CD8-positive, alpha-beta memory T cell (primary cell): ENCODE results near the gene DIAPH2. TPM values are rescaled to one million over a fixed set of nuclear protein-coding genes. Genes with fewer than 3 reads are reported as not detected.

Source experiments
- CTCF ChIA-PET: fragments of 350-600 bp; sonication (Branson Sonifier 250); formaldehyde crosslinking; loops from one replicate; lab custom pipeline; 2021; ENCODE audit warnings: antibody characterized with exemption; lab: Charles Lee
- POLR2A ChIA-PET: fragments of 350-600 bp; sonication (Branson Sonifier 250); formaldehyde crosslinking; loops from one replicate; lab custom pipeline; 2021; ENCODE audit warnings: antibody characterized with exemption; lab: Charles Lee
- DNase-seq, 5 donors: peaks; one replicate each; pipeline versions ENCODE4 v3.0.0 to v3.0.0-alpha.2; 2020 to 2022; ENCODE audit warnings: mixed read lengths in 1 of 5
- H3K27ac ChIP-seq: one replicate; pipeline ENCODE4 v1.7.0; 2013; ENCODE audit warnings: low read depth, mild to moderate bottlenecking, low read length, moderate library complexity
- H3K27me3 ChIP-seq: 2 replicates; pipeline ENCODE4 v1.7.0; 2013; ENCODE audit warnings: low read length, mild to moderate bottlenecking; ENCODE audit not compliant: insufficient read depth, poor library complexity, severe bottlenecking
- H3K36me3 ChIP-seq: 2 replicates; pipeline ENCODE4 v1.7.0; 2013; ENCODE audit warnings: mild to moderate bottlenecking, low read length, moderate library complexity; ENCODE audit not compliant: insufficient read depth
- H3K4me1 ChIP-seq: 2 replicates; pipeline ENCODE4 v1.7.0; 2013; ENCODE audit warnings: mild to moderate bottlenecking, low read length, moderate library complexity; ENCODE audit not compliant: insufficient read depth
- H3K4me3 ChIP-seq: 2 replicates; pipeline ENCODE4 v1.7.0; 2013; ENCODE audit warnings: mild to moderate bottlenecking, low read length
- H3K9me3 ChIP-seq: 2 replicates; pipeline ENCODE4 v1.7.0; 2013; ENCODE audit warnings: mild to moderate bottlenecking, low read length
- H3K27ac Mint-ChIP-seq, 8 donors: one replicate each; pipeline ENCODE4 v1.8.0; 2020 to 2021; ENCODE audit warnings: mixed read lengths in 8 of 8, mild to moderate bottlenecking in 6 of 8, inconsistent platforms in 3 of 8, moderate library complexity in 3 of 8
- H3K27me3 Mint-ChIP-seq, 2 donors: one replicate each; pipeline ENCODE4 v1.8.0; 2020 to 2021; ENCODE audit warnings: mixed read lengths in 2 of 2, mild to moderate bottlenecking in 1 of 2, moderate library complexity in 1 of 2
- H3K36me3 Mint-ChIP-seq, 3 donors: one replicate each; pipeline ENCODE4 v1.8.0; 2020 to 2021; ENCODE audit warnings: mixed read lengths in 3 of 3, inconsistent platforms in 1 of 3, mild to moderate bottlenecking in 1 of 3
- H3K4me1 Mint-ChIP-seq, 3 donors: one replicate each; pipeline ENCODE4 v1.8.0; 2020 to 2021; ENCODE audit warnings: mixed read lengths in 3 of 3, inconsistent platforms in 1 of 3, mild to moderate bottlenecking in 1 of 3
- H3K4me3 Mint-ChIP-seq, 7 donors: one replicate each; pipeline ENCODE4 v1.8.0; 2020 to 2021; ENCODE audit warnings: mixed read lengths in 7 of 7, mild to moderate bottlenecking in 6 of 7, moderate library complexity in 4 of 7, inconsistent platforms in 2 of 7
- H3K9me3 Mint-ChIP-seq, 5 donors: one replicate each; pipeline ENCODE4 v1.8.0; 2020 to 2022; ENCODE audit warnings: mixed read lengths in 5 of 5, mild to moderate bottlenecking in 3 of 5, moderate library complexity in 2 of 5, inconsistent platforms in 1 of 5
- polyA plus RNA-seq: library from polyadenylated mRNA; unstranded; fragments of 300-500 nt; fragmentation: Illumina TruSeq; gene quantifications from one replicate; pipeline ENCODE4 v1.2.3, GENCODE V29; 2021
- total RNA-seq, 2 experiments: library from RNA; stranded (reverse); gene quantifications; one replicate each; pipeline ENCODE4 v1.2.3, GENCODE V29; 2021

The DIAPH2 gene
- total and polyA plus RNA-seq, 3 experiments from 2014 or later = 5.6 to 11.5 (median 6.0) TPM

- no peaks in the 10 kb centered on the region for H3K9me3 Mint-ChIP-seq
- peaks cover 0 to 7% (median 0%) of the 10 kb centered on the region in 3 donors for H3K36me3 Mint-ChIP-seq
- no peak for DNase-seq
- ChIA-PET CTCF (no interaction called here), POLR2A (no interaction called here)
- no peak overlapping the region for H3K27ac Mint-ChIP-seq
- no peaks in the 10 kb centered on the region for H3K9me3 ChIP-seq
- H3K27me3 ChIP-seq = no peaks in the 10 kb centered on the region
- no peaks in the 10 kb centered on the region for H3K36me3 ChIP-seq
- H3K4me3 ChIP-seq = no peak overlapping the region
- peaks cover 15 to 56% (median 43%) of the 10 kb centered on the region in 3 donors for H3K4me1 Mint-ChIP-seq
- H3K4me3 Mint-ChIP-seq = peak overlapping the region in 1 of 7 donors; percentile 9
- H3K27ac ChIP-seq = no peak overlapping the region
- peaks cover 0 to 3% of the 10 kb centered on the region in 2 donors for H3K27me3 Mint-ChIP-seq
- H3K4me1 ChIP-seq = peaks cover 5% of the 10 kb centered on the region
These were observed 4.1 kb downstream of the DIAPH2 start for GRCh38 chrX:96688789-96689188.

- no peak for DNase-seq
- H3K27ac Mint-ChIP-seq = no peak overlapping the region
- H3K27me3 Mint-ChIP-seq = no peaks in the 10 kb centered on the region
- no peaks in the 10 kb centered on the region for H3K9me3 ChIP-seq
- no peak overlapping the region for H3K4me3 Mint-ChIP-seq
- H3K4me1 ChIP-seq = no peaks in the 10 kb centered on the region
- H3K9me3 Mint-ChIP-seq = no peaks in the 10 kb centered on the region
- POLR2A ChIA-PET = no interaction called here
- H3K4me3 ChIP-seq = no peak overlapping the region
- CTCF ChIA-PET = no interaction called here
- H3K36me3 ChIP-seq = no peaks in the 10 kb centered on the region
- H3K36me3 Mint-ChIP-seq = peaks cover 0 to 5% (median 0%) of the 10 kb centered on the region in 3 donors
- H3K4me1 Mint-ChIP-seq = peaks cover 15 to 48% (median 36%) of the 10 kb centered on the region in 3 donors
- H3K27ac ChIP-seq = no peak overlapping the region
- no peaks in the 10 kb centered on the region for H3K27me3 ChIP-seq
These were observed 5.3 kb downstream of the DIAPH2 start for GRCh38 chrX:96689991-96690390.

- Histone ChIP-seq H3K4me1 (no peaks in the 10 kb centered on the region), H3K9me3 (no peaks in the 10 kb centered on the region), H3K36me3 (no peaks in the 10 kb centered on the region), H3K4me3 (no peak overlapping the region), H3K27me3 (no peaks in the 10 kb centered on the region), H3K27ac (no peak overlapping the region)
- no peaks in the 10 kb centered on the region for H3K9me3 Mint-ChIP-seq
- H3K36me3 Mint-ChIP-seq = peaks cover 0 to 6% (median 0%) of the 10 kb centered on the region in 3 donors
- POLR2A ChIA-PET = no interaction called here
- H3K27ac Mint-ChIP-seq = no peak overlapping the region
- CTCF ChIA-PET = no interaction called here
- no peak for DNase-seq
- H3K27me3 Mint-ChIP-seq = no peaks in the 10 kb centered on the region
- no peak overlapping the region for H3K4me3 Mint-ChIP-seq
- peaks cover 5 to 33% (median 22%) of the 10 kb centered on the region in 3 donors for H3K4me1 Mint-ChIP-seq
These were observed 7.8 kb downstream of the DIAPH2 start for GRCh38 chrX:96692454-96692853.

GRCh38 chrX:96692890-96693289 is 8.2 kb downstream of the DIAPH2 start:
- Histone ChIP-seq H3K4me3 (no peak overlapping the region), H3K36me3 (no peaks in the 10 kb centered on the region), H3K27ac (no peak overlapping the region), H3K27me3 (no peaks in the 10 kb centered on the region), H3K9me3 (no peaks in the 10 kb centered on the region), H3K4me1 (no peaks in the 10 kb centered on the region)
- Mint-ChIP-seq H3K9me3 (no peaks in the 10 kb centered on the region), H3K27me3 (no peaks in the 10 kb centered on the region), H3K27ac (no peak overlapping the region), H3K4me3 (no peak overlapping the region), H3K36me3 (peaks cover 0 to 6% (median 0%) of the 10 kb centered on the region in 3 donors), H3K4me1 (peaks cover 3 to 30% (median 17%) of the 10 kb centered on the region in 3 donors)
- ChIA-PET CTCF (no interaction called here), POLR2A (no interaction called here)
- no peak for DNase-seq

GRCh38 chrX:96693407-96693806 is 8.8 kb downstream of the DIAPH2 start:
- H3K36me3 ChIP-seq = no peaks in the 10 kb centered on the region
- ChIA-PET CTCF (no interaction called here), POLR2A (no interaction called here)
- H3K27ac ChIP-seq = no peak overlapping the region
- H3K27ac Mint-ChIP-seq = peak overlapping the region in 1 of 8 donors; percentile 31
- H3K27me3 Mint-ChIP-seq = no peaks in the 10 kb centered on the region
- H3K27me3 ChIP-seq = no peaks in the 10 kb centered on the region
- no peak overlapping the region for H3K4me3 ChIP-seq
- peaks cover 3 to 34% (median 17%) of the 10 kb centered on the region in 3 donors for H3K4me1 Mint-ChIP-seq
- no peaks in the 10 kb centered on the region for H3K9me3 ChIP-seq
- peak overlapping the region in 2 of 7 donors; percentile 4 to 5 for H3K4me3 Mint-ChIP-seq
- no peak for DNase-seq
- peaks cover 0 to 6% (median 0%) of the 10 kb centered on the region in 3 donors for H3K36me3 Mint-ChIP-seq
- H3K4me1 ChIP-seq = no peaks in the 10 kb centered on the region
- H3K9me3 Mint-ChIP-seq = no peaks in the 10 kb centered on the region

- CTCF ChIA-PET = no interaction called here
- Mint-ChIP-seq H3K4me1 (peaks cover 3 to 23% (median 10%) of the 10 kb centered on the region in 3 donors), H3K4me3 (no peak overlapping the region), H3K27me3 (no peaks in the 10 kb centered on the region), H3K36me3 (peaks cover 0 to 8% (median 2%) of the 10 kb centered on the region in 3 donors), H3K9me3 (no peaks in the 10 kb centered on the region), H3K27ac (no peak overlapping the region)
- POLR2A ChIA-PET = no interaction called here
- no peak overlapping the region for H3K4me3 ChIP-seq
- H3K36me3 ChIP-seq = no peaks in the 10 kb centered on the region
- H3K27me3 ChIP-seq = no peaks in the 10 kb centered on the region
- no peak for DNase-seq
- H3K4me1 ChIP-seq = no peaks in the 10 kb centered on the region
- H3K9me3 ChIP-seq = no peaks in the 10 kb centered on the region
- no peak overlapping the region for H3K27ac ChIP-seq
These were observed 11.8 kb downstream of the DIAPH2 start for GRCh38 chrX:96696462-96696861.

- H3K9me3 ChIP-seq = no peaks in the 10 kb centered on the region
- ChIA-PET CTCF (no interaction called here), POLR2A (no interaction called here)
- no peaks in the 10 kb centered on the region for H3K27me3 Mint-ChIP-seq
- peak overlapping the region in 1 of 8 donors; percentile 6 for H3K27ac Mint-ChIP-seq
- no peak overlapping the region for H3K4me3 Mint-ChIP-seq
- no peaks in the 10 kb centered on the region for H3K9me3 Mint-ChIP-seq
- no peak for DNase-seq
- no peaks in the 10 kb centered on the region for H3K36me3 ChIP-seq
- H3K36me3 Mint-ChIP-seq = peaks cover 0 to 4% (median 3%) of the 10 kb centered on the region in 3 donors
- H3K27ac ChIP-seq = no peak overlapping the region
- no peaks in the 10 kb centered on the region for H3K27me3 ChIP-seq
- no peak overlapping the region for H3K4me3 ChIP-seq
- H3K4me1 ChIP-seq = no peaks in the 10 kb centered on the region
- peaks cover 0 to 29% (median 0%) of the 10 kb centered on the region in 3 donors for H3K4me1 Mint-ChIP-seq
These were observed 16.0 kb downstream of the DIAPH2 start for GRCh38 chrX:96700625-96701024.

GRCh38 chrX:96703379-96703778 is 18.7 kb downstream of the DIAPH2 start:
- POLR2A ChIA-PET = no interaction called here
- Histone ChIP-seq H3K27ac (no peak overlapping the region), H3K27me3 (no peaks in the 10 kb centered on the region), H3K4me3 (no peak overlapping the region), H3K9me3 (no peaks in the 10 kb centered on the region), H3K36me3 (no peaks in the 10 kb centered on the region), H3K4me1 (no peaks in the 10 kb centered on the region)
- CTCF ChIA-PET = no interaction called here
- peaks cover 5 to 29% (median 12%) of the 10 kb centered on the region in 3 donors for H3K4me1 Mint-ChIP-seq
- no peak overlapping the region for H3K27ac Mint-ChIP-seq
- H3K4me3 Mint-ChIP-seq = no peak overlapping the region
- H3K36me3 Mint-ChIP-seq = peaks cover 0 to 3% (median 3%) of the 10 kb centered on the region in 3 donors
- H3K9me3 Mint-ChIP-seq = no peaks in the 10 kb centered on the region
- H3K27me3 Mint-ChIP-seq = no peaks in the 10 kb centered on the region
- DNase-seq = no peak
